Muscle of arm (tissue), 12 donors: ENCODE data around the gene PCBP2. TPM values are rescaled to one million over a fixed set of nuclear protein-coding genes. Genes with fewer than 3 reads are reported as not detected.

Experiments
- DNase-seq: peaks from one replicate; pipeline ENCODE4 v3.0.0-alpha.2; 2013
- polyA plus RNA-seq, 12 donors: library from polyadenylated mRNA; unstranded; fragments of 120-200 nt; gene quantifications; one replicate each; pipeline ENCODE4 v1.2.1, GENCODE V29; 2013; ENCODE audit not compliant: insufficient read length in 12 of 12

The PCBP2 gene
- polyA plus RNA-seq, 12 donors = 459 to 676 (median 588) TPM

DNA sequence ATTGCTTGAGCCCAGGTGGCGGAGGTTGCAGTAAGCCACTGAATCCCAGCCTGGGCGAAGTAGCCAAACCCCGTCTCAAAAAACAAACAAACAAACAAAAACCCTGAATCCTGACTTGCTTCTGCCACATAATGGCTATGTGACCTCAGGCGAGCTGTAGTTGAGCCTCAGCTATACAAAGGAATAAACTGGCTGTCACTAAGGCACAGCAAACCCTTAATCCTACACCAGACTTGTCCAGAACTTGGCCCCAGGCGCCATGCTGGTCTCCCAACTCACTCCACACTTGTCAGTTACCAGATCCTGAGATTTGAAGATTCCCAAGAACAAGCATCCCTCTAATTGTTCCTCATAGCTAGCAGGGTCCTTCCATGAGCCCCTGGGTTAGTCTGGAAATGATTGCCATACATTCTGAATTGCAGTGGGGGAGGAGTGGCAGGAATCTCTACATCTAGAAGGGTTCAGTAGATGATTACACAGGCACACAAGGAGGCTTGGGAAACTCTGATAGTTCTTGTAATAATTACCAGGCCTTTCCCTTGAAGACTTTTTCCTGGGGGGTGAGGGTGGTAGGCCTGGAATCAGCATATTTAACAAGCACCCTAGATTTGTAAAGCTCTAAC is 37.5 kb downstream of the PCBP2 start:
- DNase-seq = no peak

DNA sequence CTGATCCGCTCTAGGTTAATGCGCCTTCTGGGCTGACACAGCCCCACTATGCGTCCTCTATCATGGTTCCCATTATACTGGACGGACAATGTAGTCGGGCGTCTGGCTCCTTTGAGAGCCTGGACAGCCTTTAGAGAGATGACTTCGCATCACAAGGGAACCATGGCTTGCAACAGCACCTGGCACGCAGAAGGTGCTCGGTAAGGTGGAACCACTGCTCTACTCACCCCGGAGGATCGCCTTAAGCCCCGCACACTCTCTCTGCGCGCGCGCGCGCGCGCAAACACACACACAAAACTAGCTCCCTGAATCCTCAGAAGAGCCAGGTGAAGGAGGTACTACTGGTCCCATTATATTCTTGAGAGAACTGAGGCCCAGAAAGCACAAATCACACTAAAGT is 40.3 kb downstream of the PCBP2 start:
- DNase-seq = no peak

DNA sequence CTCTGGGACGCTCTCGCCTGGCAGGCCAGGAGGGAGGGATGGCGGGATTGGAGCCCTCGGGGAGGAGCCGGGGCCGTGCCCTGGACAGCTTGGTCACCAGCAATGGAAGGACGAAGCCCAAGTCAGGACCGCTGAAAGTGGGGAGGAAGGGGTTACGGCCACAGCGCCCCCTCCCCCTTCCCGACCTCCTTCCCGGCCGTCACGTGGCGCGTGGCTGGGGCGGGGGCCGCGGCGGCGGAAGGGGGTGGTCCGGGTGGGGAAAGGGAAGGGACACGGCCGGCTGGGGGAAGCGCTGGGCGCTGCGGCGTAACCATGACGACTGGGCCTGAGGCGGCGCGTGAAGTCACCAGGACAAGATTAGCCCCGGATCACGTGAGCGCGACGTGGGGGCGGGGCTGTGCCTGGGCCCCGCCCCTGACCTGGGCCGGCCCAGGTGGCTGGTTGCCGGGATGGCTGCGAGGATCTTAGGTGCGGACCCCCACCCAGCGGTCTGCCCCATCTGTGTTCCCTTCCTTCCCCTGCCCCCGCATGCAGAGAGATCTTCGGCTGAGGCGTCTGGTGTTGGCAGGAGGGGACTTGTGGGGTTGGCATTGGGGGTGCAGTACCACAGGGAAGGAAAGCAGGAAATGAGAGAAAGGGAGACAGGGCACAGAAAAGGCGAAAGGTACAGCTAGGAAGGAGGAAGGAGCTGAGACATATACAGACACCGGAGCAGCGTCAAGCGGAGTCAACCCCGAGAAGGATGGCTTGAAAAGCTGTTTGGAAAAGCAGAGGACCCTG is 41.1 kb downstream of the PCBP2 start:
- DNase-seq = peak; percentile 96

- no peak for DNase-seq
These were observed 41.9 kb downstream of the PCBP2 start for GRCh38 chr12:53493610-53494391.

- DNase-seq = peak; percentile 72
These were observed 44.2 kb downstream of the PCBP2 start for GRCh38 chr12:53495903-53496751.

DNA sequence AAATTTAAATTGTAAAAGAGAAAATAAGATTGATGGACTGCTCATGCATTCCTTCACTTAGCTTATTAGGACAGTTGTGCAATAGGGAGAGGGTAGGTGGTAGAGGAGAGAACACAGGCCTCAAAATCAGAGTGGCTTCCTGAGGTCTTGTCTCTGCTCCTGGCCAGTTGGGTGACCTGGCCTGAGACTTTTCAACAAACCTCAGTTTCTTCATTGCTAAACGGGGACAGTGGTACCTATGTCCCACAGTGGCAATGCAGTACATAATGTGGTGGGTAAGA is 44.8 kb downstream of the PCBP2 start:
- DNase-seq = no peak

DNA sequence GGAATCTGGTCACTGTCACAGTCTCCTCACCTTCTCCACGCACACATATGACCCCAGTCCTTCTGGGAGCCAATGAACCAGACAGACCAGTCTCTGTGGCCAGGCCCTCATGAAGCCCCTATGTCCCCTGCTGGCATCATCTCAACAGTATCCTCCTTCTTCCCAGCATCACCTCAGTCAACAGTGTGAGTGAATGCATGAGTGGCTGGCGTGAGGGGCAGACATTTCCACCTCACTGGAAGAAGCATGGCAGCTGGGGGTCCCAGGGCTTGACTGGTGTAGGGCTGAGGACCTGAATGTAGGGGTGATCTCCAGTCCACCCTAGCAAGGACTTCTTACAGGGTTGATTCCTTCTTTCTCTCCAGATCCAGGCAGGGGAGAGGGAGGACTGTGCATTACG is 45.6 kb downstream of the PCBP2 start:
- DNase-seq = no peak

DNA sequence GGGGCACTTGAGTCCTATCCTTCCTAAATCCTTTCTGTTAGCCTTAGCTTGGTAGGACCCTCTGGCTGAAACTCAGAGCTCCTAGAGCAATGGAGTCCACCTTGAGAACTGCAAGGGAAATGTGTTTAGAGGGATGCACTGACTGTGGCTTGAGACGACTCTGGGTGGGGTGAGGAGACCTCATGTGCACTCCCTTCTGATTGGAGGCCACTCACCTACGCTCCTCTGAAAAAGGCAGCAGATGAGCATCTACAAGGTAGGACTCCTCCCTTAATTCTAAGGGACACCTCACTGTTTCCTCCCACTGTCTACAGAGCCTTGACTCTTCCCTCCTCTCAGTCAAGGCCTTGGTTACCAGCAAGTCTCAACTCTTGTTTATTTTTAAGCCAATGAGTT is 46.3 kb downstream of the PCBP2 start:
- no peak for DNase-seq

DNA sequence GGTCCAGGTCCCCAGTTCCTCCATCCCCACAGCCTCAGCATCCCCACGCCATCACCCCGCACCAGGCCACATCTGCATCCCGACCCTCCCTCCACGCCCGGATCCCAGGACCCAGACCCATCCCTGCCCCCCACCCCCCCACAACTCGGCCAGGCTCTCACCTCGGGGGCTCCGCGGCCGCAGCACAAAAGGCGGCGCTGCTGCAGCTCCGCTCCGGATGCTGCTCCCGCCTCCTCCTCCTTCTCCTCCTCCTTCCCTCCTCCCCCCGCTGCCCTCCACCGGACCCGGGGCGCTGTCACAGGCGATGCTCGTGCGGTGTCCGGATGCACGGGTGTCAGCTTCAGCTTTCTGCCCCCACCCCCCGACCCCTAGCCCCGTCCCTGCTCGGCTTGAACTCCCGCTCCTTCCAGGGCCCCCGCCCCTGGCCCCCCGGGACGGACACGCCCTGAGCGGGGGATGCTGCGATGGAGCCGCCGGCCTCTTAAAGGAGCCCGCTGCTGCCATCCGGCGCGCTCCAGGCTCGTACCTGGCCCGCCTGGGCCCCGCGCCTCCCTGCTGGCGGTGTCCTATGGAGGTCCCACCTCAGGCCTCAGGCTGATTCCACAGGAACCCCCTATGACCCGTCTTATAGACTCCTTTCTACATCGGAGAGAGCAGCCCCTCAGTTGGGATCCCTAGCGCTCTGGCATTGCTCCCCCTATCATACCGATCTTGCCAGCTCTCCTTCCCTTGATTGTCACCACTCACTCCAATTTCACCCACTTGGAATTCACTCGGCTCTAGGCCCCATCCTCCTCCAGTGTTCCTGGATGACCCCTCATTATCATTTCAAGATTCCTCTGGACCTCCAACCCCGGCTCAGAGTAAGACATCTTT is 47.6 kb downstream of the PCBP2 start, which contains the start of gene MAP3K12:
MAP3K12 (minus strand) TSS at position 193 of the 876 bp plus-strand sequence. CDS start 12,067 bp downstream, outside the sequence.
- peak; percentile 65 for DNase-seq

DNA sequence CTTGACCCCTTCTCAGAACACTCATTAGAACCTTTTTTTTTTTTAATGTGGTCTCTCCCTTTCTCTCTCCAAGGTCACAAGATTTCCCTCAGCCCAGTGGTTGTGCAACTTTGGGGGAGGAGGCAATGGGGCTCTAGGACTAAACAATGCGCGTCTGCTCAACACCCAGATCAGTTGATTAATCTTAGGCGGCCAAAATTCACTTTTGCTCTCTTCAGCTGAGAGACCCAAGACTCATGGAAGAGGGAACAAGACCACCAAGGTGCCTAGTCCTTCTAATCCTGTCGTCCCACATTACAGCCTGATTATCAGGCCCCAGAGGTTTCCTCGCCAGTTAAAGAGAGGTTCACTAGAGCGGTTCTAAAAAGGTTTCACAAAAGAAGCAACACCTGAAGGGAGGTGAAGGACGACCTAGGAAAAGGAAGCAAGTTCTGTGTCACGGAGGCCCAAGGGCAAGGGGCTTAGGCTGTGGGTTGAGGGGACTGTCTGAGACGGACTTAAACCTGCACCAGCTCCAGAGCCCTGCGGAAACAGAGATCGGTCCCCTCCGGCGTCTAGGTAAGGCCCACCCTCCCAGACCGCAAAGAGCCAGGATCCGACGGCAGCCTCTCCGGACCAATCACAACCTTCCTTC is 48.4 kb downstream of the PCBP2 start:
- peak; percentile 55 for DNase-seq

GRCh38 chr12:53500776-53501614 is 49.1 kb downstream of the PCBP2 start, which contains the start of gene TARBP2:
TSS of gene TARBP2 (plus strand) at chr12:53501283. CDS start at chr12:53501409, 126 bp downstream.
- DNase-seq = peak; percentile 99

GRCh38 chr12:53501615-53502181 is 49.8 kb downstream of the PCBP2 start:
- DNase-seq = no peak

- no peak for DNase-seq
These were observed 50.4 kb downstream of the PCBP2 start for GRCh38 chr12:53502331-53502730.

- no peak for DNase-seq
These were observed 51.3 kb downstream of the PCBP2 start for GRCh38 chr12:53502983-53503728.

DNA sequence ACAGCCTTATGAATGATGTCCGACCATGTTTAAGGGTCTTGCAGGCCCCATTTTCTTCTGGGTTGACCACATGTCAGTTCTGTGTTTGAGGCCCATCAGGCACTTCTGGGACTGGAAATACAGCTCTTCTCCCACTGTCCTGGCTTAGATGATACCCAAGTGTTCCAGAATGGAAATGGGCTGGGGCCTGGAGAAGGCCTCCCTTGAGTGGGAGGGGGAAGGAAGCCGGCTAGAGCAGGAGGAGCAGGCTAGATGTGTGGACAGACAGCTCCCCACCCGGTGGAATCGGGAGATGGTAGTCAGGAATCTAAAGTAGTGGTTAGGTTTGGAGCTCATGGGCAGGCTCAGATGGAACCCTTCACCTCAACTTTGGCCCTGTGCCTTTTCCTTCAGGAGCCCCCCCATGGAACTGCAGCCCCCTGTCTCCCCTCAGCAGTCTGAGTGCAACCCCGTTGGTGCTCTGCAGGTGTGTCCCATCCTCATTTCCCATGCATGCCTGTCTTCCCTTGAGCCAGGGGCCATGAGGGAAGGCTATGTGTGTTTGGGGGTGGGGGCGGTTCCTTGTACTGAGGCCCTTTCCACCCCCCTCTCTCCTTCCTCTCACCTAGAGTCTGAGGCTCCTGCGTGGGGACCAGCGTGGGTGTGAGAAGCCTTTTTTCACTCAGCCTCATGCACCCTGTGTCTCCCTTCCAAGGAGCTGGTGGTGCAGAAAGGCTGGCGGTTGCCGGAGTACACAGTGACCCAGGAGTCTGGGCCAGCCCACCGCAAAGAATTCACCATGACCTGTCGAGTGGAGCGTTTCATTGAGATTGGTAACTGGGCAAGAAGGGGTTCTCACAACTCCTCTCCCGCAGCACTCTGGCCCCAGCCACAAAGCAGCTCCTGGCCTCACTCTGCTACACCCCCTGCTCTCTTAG is 52.4 kb downstream of the PCBP2 start:
- no peak for DNase-seq

DNA sequence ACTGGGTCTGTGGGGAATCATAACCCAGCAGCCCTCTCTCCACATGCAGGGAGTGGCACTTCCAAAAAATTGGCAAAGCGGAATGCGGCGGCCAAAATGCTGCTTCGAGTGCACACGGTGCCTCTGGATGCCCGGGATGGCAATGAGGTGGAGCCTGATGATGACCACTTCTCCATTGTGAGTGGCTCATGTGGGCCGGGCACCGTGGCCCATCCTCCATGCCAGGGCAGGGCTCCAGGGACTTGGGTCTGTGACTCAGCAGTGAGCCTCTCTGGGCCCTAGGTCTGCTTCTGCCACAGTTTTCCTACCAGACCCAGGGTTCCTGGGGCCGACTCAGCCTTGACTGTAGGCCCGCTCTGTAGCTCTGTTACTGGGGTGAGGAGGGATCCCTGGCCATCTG is 53.2 kb downstream of the PCBP2 start:
- DNase-seq = no peak
